OCI-M2 (cell line): ENCODE data around the gene KRTAP10-7.
"Not testable (repeated sequence)": the region's sequence is repeated elsewhere in the genome, so short reads cannot be mapped to it uniquely, and the experiment has no call there.

ENCODE experiments used
- DNase-seq: peaks from one replicate; lab custom pipeline; 2025; ENCODE audit not compliant: unreplicated experiment; lab: John Stamatoyannopoulos, UW

Gene KRTAP10-7

DNA sequence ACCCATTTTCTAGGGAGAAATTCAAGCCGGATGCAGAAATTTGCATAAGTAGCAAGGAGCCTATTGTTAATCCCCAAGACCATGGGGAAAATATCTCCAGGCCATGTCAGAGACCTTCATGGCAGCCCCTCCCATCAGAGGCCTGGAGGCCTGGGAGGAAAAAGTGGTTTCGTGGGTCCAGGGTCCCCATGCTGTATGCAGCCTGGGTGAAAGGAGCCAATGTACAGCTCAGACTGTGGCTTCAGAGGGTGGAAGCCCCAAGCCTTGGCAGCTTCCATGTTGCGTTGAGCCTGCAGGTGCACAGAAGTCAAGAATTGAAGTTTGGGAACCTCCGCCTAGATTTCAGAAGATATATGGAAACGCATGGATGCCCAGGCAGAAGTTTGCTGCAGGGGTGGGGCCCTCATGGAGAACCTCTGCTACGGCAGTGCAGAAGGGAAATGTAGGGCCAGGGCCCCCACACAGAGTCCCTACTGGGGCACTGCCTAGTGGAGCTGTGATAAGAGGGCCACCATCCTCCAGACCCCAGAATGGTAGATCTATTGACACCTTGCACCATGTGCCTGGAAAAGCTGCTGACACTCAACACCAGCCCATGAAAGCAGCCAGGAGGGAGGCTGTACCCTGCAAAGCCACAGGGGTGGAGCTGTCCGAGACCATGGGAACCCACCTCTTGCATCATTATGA, 9.9 kb downstream of the KRTAP10-7 start:
- not testable (repeated sequence) for DNase-seq

GRCh38 chr21:44611551-44611950, 11.2 kb downstream of the KRTAP10-7 start:
- DNase-seq, result no peak

DNA sequence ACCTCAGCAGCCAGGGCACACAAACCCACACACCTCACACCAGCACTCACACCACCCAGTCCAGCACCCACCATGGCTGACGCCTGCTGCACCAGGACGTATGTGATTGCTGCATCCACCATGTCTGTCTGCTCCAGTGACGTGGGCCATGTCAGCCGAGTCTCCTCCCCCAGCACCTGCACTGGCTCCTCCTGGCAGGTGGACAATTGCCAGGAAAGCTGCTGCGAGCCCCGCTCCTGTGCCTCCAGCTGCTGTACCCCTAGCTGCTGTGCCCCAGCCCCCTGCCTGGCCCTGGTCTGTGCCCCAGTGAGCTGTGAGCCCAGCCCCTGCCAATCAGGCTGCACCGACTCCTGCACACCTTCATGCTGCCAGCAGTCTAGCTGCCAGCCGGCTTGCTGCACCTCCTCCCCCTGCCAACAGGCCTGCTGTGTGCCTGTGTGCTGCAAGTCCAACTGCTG, 11.7 kb downstream of the KRTAP10-7 start, which contains the start of gene KRTAP10-8:
Gene KRTAP10-8, plus strand, starts transcription at position 51 of the 458 bp plus-strand sequence. Its CDS starts 22 bp downstream, at position 73.
- no peak for DNase-seq

- DNase-seq, result no peak
Observed at GRCh38 chr21:44612669-44613229, 12.4 kb downstream of the KRTAP10-7 start.

GRCh38 chr21:44613386-44614155, 13.2 kb downstream of the KRTAP10-7 start:
- DNase-seq, result no peak

GRCh38 chr21:44614161-44614631, 13.8 kb downstream of the KRTAP10-7 start:
- DNase-seq, result no peak

- DNase-seq, result no peak
Observed at GRCh38 chr21:44614961-44615391, 14.6 kb downstream of the KRTAP10-7 start.

DNA sequence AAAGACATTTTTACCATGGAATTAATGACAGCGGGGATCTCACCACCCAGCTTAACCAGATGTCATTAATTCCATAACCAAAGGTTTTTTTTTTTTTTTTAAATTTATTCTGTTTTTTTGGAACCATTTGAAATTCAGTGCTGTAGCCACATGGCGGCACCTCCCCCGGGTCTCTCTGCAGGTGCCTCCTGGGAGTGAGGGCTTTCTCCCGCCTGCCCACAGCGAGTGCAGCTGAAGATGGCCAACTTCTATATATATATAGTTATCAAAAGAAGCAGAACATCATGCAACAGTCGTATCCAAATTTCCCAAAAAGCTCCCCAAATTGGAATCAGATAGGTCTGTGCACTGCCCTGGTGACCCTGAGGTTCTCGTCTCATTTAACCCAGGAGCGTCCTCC, 15.1 kb downstream of the KRTAP10-7 start:
- no peak for DNase-seq

GRCh38 chr21:44615911-44616590, 15.7 kb downstream of the KRTAP10-7 start:
- no peak for DNase-seq

DNA sequence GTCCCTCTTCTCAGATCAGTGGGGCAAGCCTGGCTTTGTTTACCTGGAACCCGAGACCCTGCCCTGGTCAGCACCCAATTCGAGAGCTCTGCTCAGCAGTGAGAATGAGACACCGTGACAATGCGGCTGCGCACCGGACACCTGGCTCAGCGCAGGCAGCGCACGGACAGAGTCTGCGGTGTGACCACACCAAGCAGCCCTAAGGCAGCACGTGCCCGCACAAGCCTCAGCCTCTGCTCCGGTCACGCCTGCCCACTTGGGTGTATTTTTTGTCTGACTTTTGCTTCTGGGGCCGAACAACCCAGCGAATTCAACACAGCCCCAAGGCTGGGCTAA, 16.2 kb downstream of the KRTAP10-7 start:
- no peak for DNase-seq

- DNase-seq, result no peak
Observed at GRCh38 chr21:44617071-44617501, 16.7 kb downstream of the KRTAP10-7 start.

- DNase-seq, result no peak
Observed at GRCh38 chr21:44618504-44618903, 18.1 kb downstream of the KRTAP10-7 start.

DNA sequence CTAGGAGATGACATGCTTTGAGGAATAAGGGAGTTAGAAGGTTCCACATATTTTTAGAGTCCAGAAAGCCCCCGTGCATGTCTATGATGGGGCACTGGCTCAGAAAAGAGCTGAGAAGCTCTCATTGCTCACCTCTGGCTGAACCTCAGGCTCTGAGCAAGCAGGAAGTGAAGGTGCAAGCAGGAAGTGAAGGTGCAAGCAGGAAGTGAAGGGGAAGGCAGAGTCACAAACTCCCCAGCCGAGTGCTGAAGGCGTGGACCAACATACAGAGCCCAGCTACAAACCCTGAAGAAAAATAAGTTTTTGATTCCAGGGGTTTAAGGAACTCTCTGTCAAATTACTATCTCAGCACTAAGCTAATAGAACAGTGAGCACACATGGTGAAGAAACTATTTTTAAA, 18.5 kb downstream of the KRTAP10-7 start:
- DNase-seq, result no peak

DNA sequence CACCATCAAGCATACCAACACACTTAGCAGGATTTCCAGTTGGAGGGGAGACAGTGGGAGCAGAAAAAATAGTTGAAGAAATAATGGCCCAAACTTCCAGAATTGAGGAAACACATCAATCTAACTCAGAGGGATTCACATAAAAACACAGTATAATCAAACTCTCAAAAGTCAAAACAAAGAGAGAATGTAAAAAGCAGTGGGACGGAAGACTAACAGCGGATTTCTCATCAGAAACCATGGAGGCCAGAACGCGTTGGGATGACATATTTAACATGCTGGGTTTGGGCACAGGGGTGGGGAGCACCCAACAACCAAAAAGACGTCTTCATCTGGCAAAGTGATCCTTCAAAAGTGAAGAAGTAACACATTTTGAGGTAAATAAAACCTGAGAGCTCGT, 19.5 kb downstream of the KRTAP10-7 start:
- DNase-seq, result no peak

DNA sequence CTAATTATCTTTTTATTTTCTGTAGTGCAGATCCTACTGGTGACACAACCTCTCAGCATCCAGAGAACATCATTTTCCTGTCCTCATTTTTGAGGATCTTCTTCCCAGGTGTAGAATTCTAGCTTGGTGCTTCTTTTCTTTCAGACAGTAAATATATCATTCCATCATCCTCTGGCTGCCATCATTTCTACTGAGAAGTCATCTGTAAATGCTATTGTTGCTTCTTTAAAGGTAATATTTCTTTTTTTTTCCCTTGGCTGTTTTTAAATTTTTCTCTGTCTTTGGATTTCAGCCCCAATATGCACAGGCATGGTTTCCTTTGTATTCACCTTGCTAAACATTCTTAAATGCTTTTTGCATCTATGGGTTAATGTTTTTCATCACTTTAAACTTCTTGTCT, 23.2 kb downstream of the KRTAP10-7 start:
- no peak for DNase-seq

DNA sequence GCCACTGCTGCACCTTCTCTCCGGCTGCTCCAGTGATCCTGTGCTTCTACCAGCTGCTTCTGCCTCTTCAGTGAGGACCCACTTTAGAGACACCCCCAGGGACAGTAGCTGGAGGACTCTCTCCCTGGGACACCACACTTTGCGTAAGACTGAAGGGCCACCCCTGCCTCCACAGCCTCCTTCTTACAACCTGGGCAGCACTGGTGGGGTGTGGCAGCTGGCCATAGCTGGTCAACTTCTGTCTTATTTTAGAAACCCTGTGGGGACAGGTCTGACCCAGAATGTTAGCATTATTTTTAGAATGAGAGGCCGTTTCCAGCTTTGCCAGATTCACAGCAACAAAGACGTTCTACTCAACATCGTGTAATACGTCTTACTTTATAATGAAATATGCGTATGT, 25.4 kb downstream of the KRTAP10-7 start:
- no peak for DNase-seq

DNA sequence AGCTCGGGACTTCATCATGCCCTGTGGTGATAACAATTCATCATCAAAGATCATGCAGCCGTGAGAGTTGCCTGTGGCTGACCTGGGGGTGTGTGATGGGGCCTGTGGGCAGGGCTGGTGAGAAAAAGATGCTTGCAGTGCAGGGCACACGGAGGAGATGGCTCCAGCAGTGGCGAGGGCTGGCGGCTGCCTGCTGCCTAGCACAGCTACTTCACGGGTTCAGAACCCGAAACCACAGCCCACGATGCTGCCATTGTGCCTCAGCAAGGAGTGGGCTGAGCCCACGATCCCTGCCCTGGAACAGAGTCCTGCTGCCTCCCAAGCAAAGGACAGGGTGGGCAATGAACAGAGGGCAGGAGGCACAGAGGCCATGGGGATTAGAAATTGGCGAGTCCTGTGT, 25.9 kb downstream of the KRTAP10-7 start:
- no peak for DNase-seq

DNA sequence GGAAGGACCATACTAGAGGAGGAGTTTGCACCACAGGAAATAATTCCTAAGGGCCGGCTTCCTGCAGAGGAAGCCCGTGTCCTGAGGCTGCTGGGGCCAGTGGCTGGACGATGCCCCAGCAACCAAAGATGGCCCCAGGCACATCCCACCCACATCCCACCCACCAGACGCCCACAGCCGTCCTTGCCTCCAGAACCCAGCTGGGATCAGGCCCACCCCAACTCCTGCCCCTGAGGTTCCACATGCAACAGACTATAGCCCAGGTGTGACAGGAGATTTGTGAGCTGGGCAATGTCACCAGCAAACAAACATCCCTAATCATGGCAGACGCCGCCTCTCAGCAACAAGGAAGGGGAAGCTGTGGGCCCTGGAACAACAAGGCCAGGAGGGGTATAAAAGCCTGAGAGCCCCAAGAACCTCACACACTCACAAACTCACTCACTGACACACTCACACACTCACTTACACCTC, 26.3 kb downstream of the KRTAP10-7 start, which contains the start of gene KRTAP10-9:
Gene KRTAP10-9, plus strand, starts transcription at position 421 of the 471 bp plus-strand sequence. CDS start 79 bp downstream, outside the sequence.
- DNase-seq, result no peak

GRCh38 chr21:44627181-44627822, 26.9 kb downstream of the KRTAP10-7 start:
- not testable (repeated sequence) for DNase-seq

- DNase-seq, result not testable (repeated sequence)
Observed at GRCh38 chr21:44627831-44628233, 27.4 kb downstream of the KRTAP10-7 start.
